Panc1 (cell line): ENCODE results near the gene RGS6. TPM values are rescaled to one million over a fixed set of nuclear protein-coding genes. Genes with fewer than 3 reads are reported as not detected.

Source experiments
- ATAC-seq: fragments of 200-7000 bp; cut with Tn5 transposase; 2 replicates; pipeline ENCODE4 v1.9.1; 2020; ENCODE audit warnings: mild to moderate bottlenecking, moderate library complexity
- BruUV-seq: library from RNA; stranded (reverse); fragments of 400-500 nt; replicated peaks from 2 replicates; lab custom pipeline; 2021; lab: Mats Ljungman, UMichigan
- CTCF ChIA-PET: fragments of 300-600 bp; sonication (Branson Sonifier 250); formaldehyde crosslinking; loops from one replicate; lab custom pipeline; 2022; ENCODE audit warnings: antibody characterized with exemption; lab: Charles Lee
- POLR2A ChIA-PET: fragments of 300-600 bp; sonication (Branson Sonifier 250); formaldehyde crosslinking; loops from one replicate; lab custom pipeline; 2022; ENCODE audit warnings: antibody characterized with exemption; lab: Charles Lee
- DNase-seq: peaks from one replicate; pipeline ENCODE4 v3.0.0-alpha.2; 2010; ENCODE audit warnings: low read depth, low spot score
- H3K27ac ChIP-seq: 2 replicates; pipeline ENCODE4 v1.5.1; 2011; ENCODE audit warnings: mild to moderate bottlenecking, low read length, inconsistent platforms
- H3K27me3 ChIP-seq: fragments of 200-500 bp; sonication (Bioruptor generic); 2 replicates; pipeline ENCODE4 v1.6.0; 2014; ENCODE audit warnings: low read length, inconsistent platforms; ENCODE audit not compliant: control insufficient read depth, insufficient read depth
- H3K36me3 ChIP-seq: fragments of 200-500 bp; sonication (Bioruptor generic); 2 replicates; pipeline ENCODE4 v1.5.1; 2014; ENCODE audit warnings: inconsistent platforms, mild to moderate bottlenecking, low read length, moderate library complexity; ENCODE audit not compliant: control insufficient read depth, insufficient read depth
- H3K4me1 ChIP-seq: 2 replicates; pipeline ENCODE4 v1.5.1; 2011; ENCODE audit warnings: inconsistent platforms, mild to moderate bottlenecking, low read length, moderate library complexity; ENCODE audit not compliant: control insufficient read depth, insufficient read depth
- H3K4me3 ChIP-seq, 2 experiments: 2 replicates each; pipeline ENCODE4 v1.5.1; 2011 to 2012; ENCODE audit warnings: low read depth in 2 of 2, low read length in 2 of 2, mild to moderate bottlenecking in 2 of 2, inconsistent platforms in 1 of 2, moderate library complexity in 1 of 2
- H3K9me3 ChIP-seq: fragments of 200-500 bp; sonication (Bioruptor generic); 2 replicates; pipeline ENCODE4 v1.5.1; 2014; ENCODE audit warnings: low read depth, mild to moderate bottlenecking, inconsistent platforms, low read length, moderate library complexity; ENCODE audit not compliant: control insufficient read depth, insufficient read depth
- POLR2AphosphoS5 ChIP-seq: IDR thresholded peaks from 2 replicates; pipeline ENCODE4 v1.6.1; 2012; ENCODE audit warnings: mild to moderate bottlenecking, low read depth, low read length, moderate library complexity
- SIN3A ChIP-seq: IDR thresholded peaks from 2 replicates; pipeline ENCODE4 v1.6.1; 2012; ENCODE audit warnings: low read depth, mild to moderate bottlenecking, low read length, moderate library complexity, borderline replicate concordance; ENCODE audit not compliant: insufficient read depth
- TCF7L2 ChIP-seq: IDR thresholded peaks from 2 replicates; pipeline ENCODE4 v1.6.1; 2011; ENCODE audit warnings: mild to moderate bottlenecking, low read depth, low read length, inconsistent platforms
- in situ Hi-C: cut with HindIII; loops from 2 replicates; pipeline ENCODE4 v1.10.0; 2016; ENCODE audit warnings: low sequenced_read_pairs, low pct_unique_long_range_greater_than_20kb
- intact Hi-C: fragments of 100-400 bp; cut with micrococcal nuclease; formaldehyde crosslinking; loops from one replicate; pipeline ENCODE4 v1.10.0; 2022; ENCODE audit not compliant: unreplicated experiment
- total RNA-seq: library from RNA; stranded (reverse); gene quantifications from one replicate; pipeline ENCODE4 v1.2.1, GENCODE V29; 2021; ENCODE audit not compliant: unreplicated experiment
- TF ChIP-seq, protein P1 (sequence below), 2 experiments: IDR thresholded peaks; 2 replicates each; pipeline ENCODE4 v1.6.1; 2011 to 2012; ENCODE audit warnings: low read depth in 2 of 2, control low read depth in 1 of 2, low read length in 1 of 2, mild to moderate bottlenecking in 1 of 2, moderate library complexity in 1 of 2; ENCODE audit not compliant: insufficient read depth in 1 of 2
- TF ChIP-seq, protein P2 (sequence below): fragments of 450-650 bp; IDR thresholded peaks from 2 replicates; pipeline ENCODE4 v1.5.1; 2017; ENCODE audit warnings: mild to moderate bottlenecking

The RGS6 gene
- total RNA-seq, 1 experiment from 2014 or later, result not detected

DNA sequence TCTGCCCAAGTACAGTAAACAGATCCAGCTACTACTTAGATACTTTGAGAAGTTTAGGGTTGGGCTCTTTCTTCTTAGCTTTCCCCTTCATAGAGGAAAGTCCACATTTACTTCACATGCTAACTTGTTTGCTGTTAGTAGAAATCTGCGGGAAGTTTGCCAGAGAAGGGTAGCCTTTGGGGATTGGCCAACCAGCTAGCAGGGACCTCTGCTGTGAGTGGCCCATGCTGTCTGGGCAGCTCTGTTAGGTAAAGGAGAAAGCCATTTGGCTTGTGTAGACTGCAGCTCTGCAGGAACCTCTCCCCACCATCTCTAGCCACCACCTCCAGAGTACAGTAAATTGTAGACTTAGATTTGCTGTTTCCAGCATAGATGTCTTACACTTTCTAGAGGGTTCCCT is 193.9 kb downstream of the RGS6 start:
- ChIA-PET POLR2A (no interaction called here), CTCF (no interaction called here)
- Histone ChIP-seq H3K4me3 (no peak overlapping the region), H3K36me3 (no peaks in the 10 kb centered on the region), H3K27me3 (no peaks in the 10 kb centered on the region), H3K4me1 (no peaks in the 10 kb centered on the region), H3K27ac (no peak overlapping the region), H3K9me3 (no peaks in the 10 kb centered on the region)
- in situ Hi-C loops, result no loop called here
- DNase-seq (no peak), ATAC-seq (no peak)
- intact Hi-C loops, result no loop called here
- TF ChIP-seq POLR2AphosphoS5 (no peak), TCF7L2 (no peak), SIN3A (no peak)
- TF ChIP-seq, protein P1, sequence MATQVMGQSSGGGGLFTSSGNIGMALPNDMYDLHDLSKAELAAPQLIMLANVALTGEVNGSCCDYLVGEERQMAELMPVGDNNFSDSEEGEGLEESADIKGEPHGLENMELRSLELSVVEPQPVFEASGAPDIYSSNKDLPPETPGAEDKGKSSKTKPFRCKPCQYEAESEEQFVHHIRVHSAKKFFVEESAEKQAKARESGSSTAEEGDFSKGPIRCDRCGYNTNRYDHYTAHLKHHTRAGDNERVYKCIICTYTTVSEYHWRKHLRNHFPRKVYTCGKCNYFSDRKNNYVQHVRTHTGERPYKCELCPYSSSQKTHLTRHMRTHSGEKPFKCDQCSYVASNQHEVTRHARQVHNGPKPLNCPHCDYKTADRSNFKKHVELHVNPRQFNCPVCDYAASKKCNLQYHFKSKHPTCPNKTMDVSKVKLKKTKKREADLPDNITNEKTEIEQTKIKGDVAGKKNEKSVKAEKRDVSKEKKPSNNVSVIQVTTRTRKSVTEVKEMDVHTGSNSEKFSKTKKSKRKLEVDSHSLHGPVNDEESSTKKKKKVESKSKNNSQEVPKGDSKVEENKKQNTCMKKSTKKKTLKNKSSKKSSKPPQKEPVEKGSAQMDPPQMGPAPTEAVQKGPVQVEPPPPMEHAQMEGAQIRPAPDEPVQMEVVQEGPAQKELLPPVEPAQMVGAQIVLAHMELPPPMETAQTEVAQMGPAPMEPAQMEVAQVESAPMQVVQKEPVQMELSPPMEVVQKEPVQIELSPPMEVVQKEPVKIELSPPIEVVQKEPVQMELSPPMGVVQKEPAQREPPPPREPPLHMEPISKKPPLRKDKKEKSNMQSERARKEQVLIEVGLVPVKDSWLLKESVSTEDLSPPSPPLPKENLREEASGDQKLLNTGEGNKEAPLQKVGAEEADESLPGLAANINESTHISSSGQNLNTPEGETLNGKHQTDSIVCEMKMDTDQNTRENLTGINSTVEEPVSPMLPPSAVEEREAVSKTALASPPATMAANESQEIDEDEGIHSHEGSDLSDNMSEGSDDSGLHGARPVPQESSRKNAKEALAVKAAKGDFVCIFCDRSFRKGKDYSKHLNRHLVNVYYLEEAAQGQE (IDR thresholded peaks at IDR 0.05; ENCODE audit: insufficient read depth in 1 of 2, low read depth in 2 of 2, low read length in 1 of 2), result no peak
- TF ChIP-seq, protein P2, sequence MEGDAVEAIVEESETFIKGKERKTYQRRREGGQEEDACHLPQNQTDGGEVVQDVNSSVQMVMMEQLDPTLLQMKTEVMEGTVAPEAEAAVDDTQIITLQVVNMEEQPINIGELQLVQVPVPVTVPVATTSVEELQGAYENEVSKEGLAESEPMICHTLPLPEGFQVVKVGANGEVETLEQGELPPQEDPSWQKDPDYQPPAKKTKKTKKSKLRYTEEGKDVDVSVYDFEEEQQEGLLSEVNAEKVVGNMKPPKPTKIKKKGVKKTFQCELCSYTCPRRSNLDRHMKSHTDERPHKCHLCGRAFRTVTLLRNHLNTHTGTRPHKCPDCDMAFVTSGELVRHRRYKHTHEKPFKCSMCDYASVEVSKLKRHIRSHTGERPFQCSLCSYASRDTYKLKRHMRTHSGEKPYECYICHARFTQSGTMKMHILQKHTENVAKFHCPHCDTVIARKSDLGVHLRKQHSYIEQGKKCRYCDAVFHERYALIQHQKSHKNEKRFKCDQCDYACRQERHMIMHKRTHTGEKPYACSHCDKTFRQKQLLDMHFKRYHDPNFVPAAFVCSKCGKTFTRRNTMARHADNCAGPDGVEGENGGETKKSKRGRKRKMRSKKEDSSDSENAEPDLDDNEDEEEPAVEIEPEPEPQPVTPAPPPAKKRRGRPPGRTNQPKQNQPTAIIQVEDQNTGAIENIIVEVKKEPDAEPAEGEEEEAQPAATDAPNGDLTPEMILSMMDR, result no peak
- BruUV-seq, result no TSS peak

DNA sequence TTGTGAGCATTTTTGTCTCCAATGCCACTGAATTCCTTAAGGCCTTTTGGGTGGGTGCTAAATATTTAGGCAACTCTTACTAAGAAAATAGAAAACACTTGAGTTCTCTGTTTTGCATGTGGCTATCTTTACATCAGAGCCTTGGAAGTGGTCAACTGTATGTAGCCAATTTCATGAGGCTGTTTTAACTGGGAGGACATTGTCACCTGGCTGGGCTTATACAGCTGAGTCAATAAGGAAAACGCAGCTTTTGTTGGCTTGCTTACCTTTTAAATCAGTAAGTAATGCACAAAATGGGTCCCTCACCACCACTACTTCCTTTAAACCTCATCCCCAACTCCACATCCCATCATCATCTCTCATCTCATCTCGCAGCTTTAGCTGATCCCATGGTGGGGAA is 194.3 kb downstream of the RGS6 start:
- in situ Hi-C loops, result no loop called here

More for the DNA sequence above, 194.3 kb downstream of the RGS6 start:
- TF ChIP-seq TCF7L2 (no peak), POLR2AphosphoS5 (no peak), SIN3A (no peak)
- TF ChIP-seq, protein P2, result no peak
- TF ChIP-seq, protein P1 (IDR thresholded peaks at IDR 0.05; ENCODE audit: insufficient read depth in 1 of 2, low read depth in 2 of 2, low read length in 1 of 2), result no peak
- H3K36me3 ChIP-seq, result no peaks in the 10 kb centered on the region
- ChIA-PET CTCF (no interaction called here), POLR2A (no interaction called here)
- DNase-seq (no peak), ATAC-seq (no peak)
- no peaks in the 10 kb centered on the region for H3K4me1 ChIP-seq
- H3K9me3 ChIP-seq, result no peaks in the 10 kb centered on the region
- intact Hi-C loops, result no loop called here
- BruUV-seq, result no TSS peak
- H3K4me3 ChIP-seq, result no peak overlapping the region
- H3K27me3 ChIP-seq, result no peaks in the 10 kb centered on the region
- no peak overlapping the region for H3K27ac ChIP-seq
